ENCODE results near the gene FAM193A. TPM values are rescaled to one million over a fixed set of nuclear protein-coding genes. Genes with fewer than 3 reads are reported as not detected.
"Not testable (repeated sequence)": the region's sequence is repeated elsewhere in the genome, so short reads cannot be mapped to it uniquely, and the experiment has no call there.

FAM193A gene
- polyA plus RNA-seq, 1 experiment = 5.9 TPM

DNA sequence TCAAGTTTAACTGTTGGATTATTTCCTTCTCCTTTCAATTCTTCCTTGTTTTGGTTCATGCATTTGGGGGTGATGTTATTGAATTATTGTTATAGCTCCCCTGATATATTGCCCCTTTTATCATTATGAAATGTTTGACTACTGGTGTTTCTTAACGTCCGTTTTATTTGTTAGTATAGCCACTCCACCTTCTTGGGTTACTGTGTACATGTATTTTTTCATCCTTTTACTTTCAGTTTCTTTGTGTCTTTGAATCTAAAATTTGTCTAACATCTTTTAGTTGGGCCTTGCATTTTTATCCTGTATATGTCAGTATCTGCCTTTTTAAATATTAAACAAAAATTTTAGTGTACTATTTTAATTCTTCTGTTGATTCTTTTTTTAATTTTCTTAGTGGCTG is 131.0 kb downstream of the FAM193A start:
- DNase-seq (ENCODE audit: low read depth, low spot score) = no peak
- H3K27me3 ChIP-seq (ENCODE audit: control insufficient read depth, insufficient read depth, low read length) = no peaks in the 10 kb centered on the region
- no peak overlapping the region for H3K4me3 ChIP-seq (ENCODE audit: low read depth, low read length)
- H3K27ac ChIP-seq (ENCODE audit: low read depth, low read length) = no peak overlapping the region
- CTCF ChIA-PET = no interaction called here
- no peaks in the 10 kb centered on the region for H3K9me3 ChIP-seq (ENCODE audit: control insufficient read depth, insufficient read depth, low read length)
- POLR2A ChIA-PET = interaction anchor here (1.1 kb wide), 1 partner anchor 70 kb away, joined by 3 read pairs; no protein-coding TSS in a partner anchor
- TF ChIP-seq, protein P1, sequence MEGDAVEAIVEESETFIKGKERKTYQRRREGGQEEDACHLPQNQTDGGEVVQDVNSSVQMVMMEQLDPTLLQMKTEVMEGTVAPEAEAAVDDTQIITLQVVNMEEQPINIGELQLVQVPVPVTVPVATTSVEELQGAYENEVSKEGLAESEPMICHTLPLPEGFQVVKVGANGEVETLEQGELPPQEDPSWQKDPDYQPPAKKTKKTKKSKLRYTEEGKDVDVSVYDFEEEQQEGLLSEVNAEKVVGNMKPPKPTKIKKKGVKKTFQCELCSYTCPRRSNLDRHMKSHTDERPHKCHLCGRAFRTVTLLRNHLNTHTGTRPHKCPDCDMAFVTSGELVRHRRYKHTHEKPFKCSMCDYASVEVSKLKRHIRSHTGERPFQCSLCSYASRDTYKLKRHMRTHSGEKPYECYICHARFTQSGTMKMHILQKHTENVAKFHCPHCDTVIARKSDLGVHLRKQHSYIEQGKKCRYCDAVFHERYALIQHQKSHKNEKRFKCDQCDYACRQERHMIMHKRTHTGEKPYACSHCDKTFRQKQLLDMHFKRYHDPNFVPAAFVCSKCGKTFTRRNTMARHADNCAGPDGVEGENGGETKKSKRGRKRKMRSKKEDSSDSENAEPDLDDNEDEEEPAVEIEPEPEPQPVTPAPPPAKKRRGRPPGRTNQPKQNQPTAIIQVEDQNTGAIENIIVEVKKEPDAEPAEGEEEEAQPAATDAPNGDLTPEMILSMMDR (IDR thresholded peaks at IDR 0.05; ENCODE audit: low read depth, low read length) = no peak

DNA sequence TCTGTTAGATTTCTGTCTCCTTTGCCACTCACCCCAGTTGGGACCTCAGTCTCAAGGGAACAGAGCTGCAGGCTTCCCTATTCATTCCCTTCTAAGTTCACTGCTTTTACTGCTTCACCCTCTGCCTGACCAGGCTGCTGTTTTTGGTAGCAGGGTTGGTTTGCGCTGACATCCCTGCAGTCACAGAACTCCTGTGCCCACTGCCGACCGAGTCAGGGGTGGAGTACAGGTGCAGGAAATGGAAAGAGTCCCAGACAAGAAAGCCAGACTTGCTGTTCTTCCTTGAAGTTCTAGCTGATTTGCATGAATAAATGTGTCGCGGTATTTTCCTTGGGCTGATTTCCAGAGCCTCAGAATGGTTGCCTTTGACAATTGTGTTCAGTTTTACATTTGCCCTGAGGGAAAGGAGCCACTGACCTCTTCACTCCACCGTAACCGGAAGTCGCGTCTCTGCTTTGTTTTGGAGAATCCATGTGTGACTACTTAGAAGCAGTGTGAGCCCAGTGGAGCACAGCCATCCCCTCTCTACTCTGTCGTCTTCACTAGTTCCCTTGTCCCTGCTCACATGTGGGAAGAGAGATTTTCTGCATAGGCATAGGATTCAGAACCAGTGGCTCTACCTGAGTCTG is 134.9 kb downstream of the FAM193A start:
- H3K27ac ChIP-seq (ENCODE audit: low read depth, low read length) = no peak overlapping the region
- no peaks in the 10 kb centered on the region for H3K9me3 ChIP-seq (ENCODE audit: control insufficient read depth, insufficient read depth, low read length)
- DNase-seq (ENCODE audit: low read depth, low spot score) = no peak
- POLR2A ChIA-PET = no interaction called here
- no peak overlapping the region for H3K4me3 ChIP-seq (ENCODE audit: low read depth, low read length)
- CTCF ChIA-PET = no interaction called here
- TF ChIP-seq, protein P1 (IDR thresholded peaks at IDR 0.05; ENCODE audit: low read depth, low read length) = no peak
- no peaks in the 10 kb centered on the region for H3K27me3 ChIP-seq (ENCODE audit: control insufficient read depth, insufficient read depth, low read length)

DNA sequence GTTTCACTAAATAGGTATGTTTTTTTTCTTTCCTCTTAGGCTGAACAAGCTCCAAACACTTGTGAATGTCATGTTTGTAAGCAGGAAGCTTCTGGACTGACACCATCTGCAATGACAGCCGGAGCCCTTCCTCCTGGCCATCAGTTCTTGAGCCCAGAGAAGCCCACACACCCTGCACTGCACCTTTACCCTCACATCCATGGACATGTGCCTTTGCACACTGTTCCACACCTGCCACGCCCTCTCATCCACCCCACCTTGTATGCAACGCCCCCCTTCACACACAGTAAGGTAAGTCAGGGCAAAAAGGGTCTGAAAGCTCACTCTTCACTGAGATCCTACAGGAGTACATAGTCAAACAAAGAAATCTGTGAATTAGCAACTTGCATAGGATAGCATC is 135.6 kb downstream of the FAM193A start:
- no peaks in the 10 kb centered on the region for H3K9me3 ChIP-seq (ENCODE audit: control insufficient read depth, insufficient read depth, low read length)
- H3K27me3 ChIP-seq (ENCODE audit: control insufficient read depth, insufficient read depth, low read length) = no peaks in the 10 kb centered on the region
- no peak for DNase-seq (ENCODE audit: low read depth, low spot score)
- H3K27ac ChIP-seq (ENCODE audit: low read depth, low read length) = no peak overlapping the region
- H3K4me3 ChIP-seq (ENCODE audit: low read depth, low read length) = no peak overlapping the region
- POLR2A ChIA-PET = interaction anchor here (0.6 kb wide), 1 partner anchor 9 kb away, joined by 3 read pairs; no protein-coding TSS in a partner anchor
- TF ChIP-seq, protein P1 (IDR thresholded peaks at IDR 0.05; ENCODE audit: low read depth, low read length) = no peak
- CTCF ChIA-PET = interaction anchor here (0.9 kb wide), 1 partner anchor 10 kb away, joined by 3 read pairs; no protein-coding TSS in a partner anchor

DNA sequence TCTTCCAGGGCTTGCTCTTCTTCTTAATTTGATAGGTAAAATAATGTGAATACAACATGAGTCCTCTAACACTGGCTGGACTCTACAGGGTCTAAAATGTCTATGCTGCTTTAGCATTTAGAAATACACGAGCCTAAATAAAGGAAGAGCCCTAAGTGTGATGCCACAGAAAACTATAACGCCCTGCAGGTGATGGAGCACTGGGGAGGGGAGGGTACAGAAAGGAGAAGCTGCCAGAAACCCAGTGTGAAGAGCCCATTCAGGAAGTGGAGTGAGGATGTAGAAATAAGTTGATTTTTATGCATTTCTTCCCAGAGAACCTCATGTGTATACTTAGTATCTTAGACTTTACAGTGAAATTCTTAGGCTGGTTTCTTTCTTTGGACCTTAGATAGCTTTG is 136.3 kb downstream of the FAM193A start:
- Histone ChIP-seq H3K27me3 (ENCODE audit: control insufficient read depth, insufficient read depth, low read length) (no peaks in the 10 kb centered on the region), H3K27ac (ENCODE audit: low read depth, low read length) (no peak overlapping the region), H3K9me3 (ENCODE audit: control insufficient read depth, insufficient read depth, low read length) (no peaks in the 10 kb centered on the region), H3K4me3 (ENCODE audit: low read depth, low read length) (no peak overlapping the region)
- CTCF ChIA-PET = interaction anchor here (0.5 to 0.9 kb wide), 3 partner anchors 9 to 58 kb away, joined by 3 to 5 read pairs (median 3); no protein-coding TSS in a partner anchor
- POLR2A ChIA-PET = no interaction called here
- TF ChIP-seq, protein P1 (IDR thresholded peaks at IDR 0.05; ENCODE audit: low read depth, low read length) = no peak
- no peak for DNase-seq (ENCODE audit: low read depth, low spot score)

DNA sequence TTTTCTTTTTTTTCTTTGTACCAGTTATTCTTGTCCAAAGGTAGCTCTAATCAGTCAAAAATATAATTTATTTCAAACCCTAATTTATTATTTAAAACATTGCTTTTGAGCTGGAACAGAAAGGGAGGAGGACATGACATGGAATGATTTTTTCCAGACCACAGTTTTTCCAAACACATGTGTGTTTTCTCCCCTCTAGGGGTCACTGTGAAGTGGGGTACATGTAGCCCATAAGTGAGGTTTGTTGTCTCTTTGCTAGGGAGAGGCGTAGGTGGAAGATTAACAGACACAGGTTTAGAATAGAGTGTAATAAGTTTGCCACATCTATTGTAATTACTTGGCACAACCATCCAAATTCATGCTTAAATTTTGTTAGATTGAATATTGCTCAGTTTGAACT is 136.7 kb downstream of the FAM193A start:
- H3K27ac ChIP-seq (ENCODE audit: low read depth, low read length) = no peak overlapping the region
- TF ChIP-seq, protein P1 (IDR thresholded peaks at IDR 0.05; ENCODE audit: low read depth, low read length) = peak; percentile 47
- ChIA-PET CTCF (interaction anchor here (0.7 to 0.9 kb wide), 2 partner anchors 8 to 11 kb away, joined by 3 read pairs; no protein-coding TSS in a partner anchor), POLR2A (no interaction called here)
- H3K9me3 ChIP-seq (ENCODE audit: control insufficient read depth, insufficient read depth, low read length) = no peaks in the 10 kb centered on the region
- no peaks in the 10 kb centered on the region for H3K27me3 ChIP-seq (ENCODE audit: control insufficient read depth, insufficient read depth, low read length)
- no peak overlapping the region for H3K4me3 ChIP-seq (ENCODE audit: low read depth, low read length)
- DNase-seq (ENCODE audit: low read depth, low spot score) = no peak

DNA sequence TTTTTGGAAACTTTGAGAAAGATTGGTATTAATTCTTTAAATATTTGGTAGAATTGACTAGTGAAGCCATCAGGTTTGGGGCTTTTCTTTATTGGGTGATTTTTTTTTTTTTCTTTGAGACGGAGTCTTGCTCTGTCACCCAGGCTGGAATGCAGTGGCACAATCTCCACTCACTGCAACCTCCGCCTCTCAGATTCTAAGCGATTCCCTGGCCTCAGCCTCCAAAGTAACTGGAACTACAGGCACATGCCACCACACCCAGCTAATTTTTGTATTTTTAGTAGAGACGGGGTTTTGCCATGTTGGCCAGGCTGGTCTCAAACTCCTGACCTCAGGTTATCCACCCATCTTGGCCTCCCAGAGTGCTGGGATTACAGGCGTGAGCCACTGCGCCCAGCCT is 143.3 kb downstream of the FAM193A start:
- H3K27ac ChIP-seq (ENCODE audit: low read depth, low read length); H3K9me3 ChIP-seq (ENCODE audit: control insufficient read depth, insufficient read depth, low read length); POLR2A ChIA-PET; CTCF ChIA-PET; H3K4me3 ChIP-seq (ENCODE audit: low read depth, low read length); DNase-seq (ENCODE audit: low read depth, low spot score); H3K27me3 ChIP-seq (ENCODE audit: control insufficient read depth, insufficient read depth, low read length): not testable (repeated sequence)

All from AG04450 (cell line).